ENCODE results near the gene VSIG10.
"Not testable (repeated sequence)": the region's sequence is repeated elsewhere in the genome, so short reads cannot be mapped to it uniquely, and the experiment has no call there.

The VSIG10 gene

DNA sequence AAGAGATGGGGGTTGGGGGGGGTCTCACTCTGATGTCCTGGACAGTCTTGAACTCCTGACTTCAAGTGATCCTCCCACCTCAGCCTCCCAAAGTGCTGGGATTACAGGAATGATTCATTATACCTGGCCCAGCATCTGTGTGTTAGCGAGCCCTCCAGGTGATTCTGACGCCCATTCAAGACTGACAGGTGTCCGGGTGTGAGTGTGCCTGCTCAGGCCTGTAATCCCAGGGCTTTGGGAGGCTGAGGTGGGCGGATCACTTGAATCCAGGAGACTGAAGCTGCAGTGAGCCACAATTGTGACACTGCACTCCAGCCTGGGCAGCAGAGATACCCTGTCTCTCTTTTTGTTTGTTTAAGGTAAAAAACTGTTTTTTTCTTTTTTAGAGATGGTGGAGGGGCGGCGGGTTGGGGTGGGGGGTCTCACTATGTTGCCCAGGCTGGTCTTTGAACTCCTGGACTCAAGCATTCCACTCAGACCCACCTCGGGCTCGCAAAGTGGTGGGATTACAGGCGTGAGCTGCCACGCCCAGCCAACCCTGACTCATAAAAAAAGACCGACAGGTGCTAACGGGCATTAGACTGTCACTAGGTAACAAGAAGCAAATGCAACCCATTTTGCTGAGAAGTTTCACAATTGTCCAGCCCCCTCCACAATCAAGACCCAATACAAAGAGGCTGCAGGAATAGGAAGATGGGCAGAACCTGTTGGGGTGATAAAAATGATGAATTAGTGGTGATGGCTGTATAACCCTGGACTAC lies 4.7 kb downstream of the VSIG10 start:
- peaks cover 3 to 5% of the 10 kb centered on the region in 2 donors for H3K4me1 Mint-ChIP-seq (ENCODE audit: low read depth in 2 of 2)
- DNase-seq (no peak), ATAC-seq (replicated peaks) (no peak)
- peaks cover 17% of the 10 kb centered on the region in 2 donors for H3K27me3 Mint-ChIP-seq
- no peak overlapping the region for H3K27ac Mint-ChIP-seq
- H3K9me3 Mint-ChIP-seq: no peaks in the 10 kb centered on the region
- H3K36me3 Mint-ChIP-seq (ENCODE audit: insufficient read depth): no peaks in the 10 kb centered on the region
- H3K4me3 Mint-ChIP-seq: no peak overlapping the region

DNA sequence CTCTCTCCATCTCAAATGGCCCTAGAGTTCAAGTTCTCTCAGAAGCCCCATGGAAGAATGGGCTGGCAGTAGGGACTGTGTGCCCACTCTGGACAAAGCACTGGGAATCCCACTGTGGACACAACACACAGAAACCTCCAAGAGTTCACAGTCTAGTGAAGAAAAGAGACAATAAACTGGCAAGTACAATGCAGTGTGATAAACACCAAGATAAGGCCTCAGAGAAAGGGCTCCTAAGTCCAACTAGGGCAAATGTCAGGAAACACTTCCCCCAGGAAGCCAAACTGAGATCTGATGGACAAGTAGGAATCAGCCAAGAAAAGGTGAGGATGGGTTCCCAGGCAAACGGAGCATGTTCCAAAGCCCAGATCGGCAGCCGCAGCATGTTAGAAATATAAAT lies 5.4 kb downstream of the VSIG10 start:
- Mint-ChIP-seq H3K27ac (no peak overlapping the region), H3K4me1 (ENCODE audit: low read depth in 2 of 2) (peaks cover 3 to 5% of the 10 kb centered on the region in 2 donors), H3K27me3 (peaks cover 17% of the 10 kb centered on the region in 2 donors), H3K36me3 (ENCODE audit: insufficient read depth) (no peaks in the 10 kb centered on the region), H3K4me3 (no peak overlapping the region), H3K9me3 (no peaks in the 10 kb centered on the region)
- ATAC-seq (replicated peaks) (no peak), DNase-seq (no peak)

GRCh38 chr12:118094039-118094438 lies 9.8 kb downstream of the VSIG10 start:
- Mint-ChIP-seq H3K27ac (no peak overlapping the region), H3K27me3 (no peaks in the 10 kb centered on the region), H3K4me3 (no peak overlapping the region), H3K4me1 (ENCODE audit: low read depth in 2 of 2) (no peaks in the 10 kb centered on the region), H3K36me3 (ENCODE audit: insufficient read depth) (no peaks in the 10 kb centered on the region), H3K9me3 (no peaks in the 10 kb centered on the region)
- DNase-seq: no peak
- ATAC-seq (replicated peaks): no peak

- Mint-ChIP-seq H3K27ac (no peak overlapping the region), H3K36me3 (ENCODE audit: insufficient read depth) (no peaks in the 10 kb centered on the region), H3K9me3 (no peaks in the 10 kb centered on the region), H3K4me1 (ENCODE audit: low read depth in 2 of 2) (no peaks in the 10 kb centered on the region), H3K4me3 (no peak overlapping the region), H3K27me3 (no peaks in the 10 kb centered on the region)
- no peak for ATAC-seq (replicated peaks)
- no peak for DNase-seq
Measured at GRCh38 chr12:118089782-118090181, 14.0 kb downstream of the VSIG10 start.

- Mint-ChIP-seq H3K27ac (no peak overlapping the region), H3K4me3 (no peak overlapping the region), H3K27me3 (peaks cover 0 to 9% of the 10 kb centered on the region in 2 donors), H3K36me3 (ENCODE audit: insufficient read depth) (peaks cover 3% of the 10 kb centered on the region), H3K9me3 (no peaks in the 10 kb centered on the region), H3K4me1 (ENCODE audit: low read depth in 2 of 2) (no peaks in the 10 kb centered on the region)
- DNase-seq (no peak), ATAC-seq (replicated peaks) (no peak)
Measured at GRCh38 chr12:118082161-118082560, 21.6 kb downstream of the VSIG10 start.

DNA sequence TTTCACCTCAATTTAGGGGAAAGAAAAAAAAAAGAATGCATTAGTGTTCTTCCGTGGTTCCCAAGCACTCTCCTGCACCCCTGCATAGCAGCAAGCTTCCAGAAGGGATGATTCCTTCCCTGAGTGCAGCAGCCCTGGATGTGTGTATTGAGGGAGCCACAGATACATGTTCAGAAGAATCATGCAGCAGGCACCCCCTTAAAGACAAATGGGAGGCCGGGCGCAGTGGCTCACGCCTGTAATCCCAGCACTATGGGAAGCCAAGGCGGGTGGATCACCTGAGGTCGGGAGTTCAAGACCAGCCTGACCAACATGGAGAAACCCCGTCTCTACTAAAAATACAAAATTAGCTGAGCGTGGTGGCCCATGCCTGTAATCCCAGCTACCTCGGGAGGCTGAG lies 22.3 kb downstream of the VSIG10 start:
- ATAC-seq (replicated peaks); H3K27me3 Mint-ChIP-seq; H3K4me1 Mint-ChIP-seq (ENCODE audit: low read depth in 2 of 2); H3K27ac Mint-ChIP-seq; H3K4me3 Mint-ChIP-seq; H3K9me3 Mint-ChIP-seq; DNase-seq; H3K36me3 Mint-ChIP-seq (ENCODE audit: insufficient read depth): not testable (repeated sequence)

- H3K27me3 Mint-ChIP-seq: peaks cover 3 to 17% of the 10 kb centered on the region in 2 donors
- no peaks in the 10 kb centered on the region for H3K36me3 Mint-ChIP-seq (ENCODE audit: insufficient read depth)
- DNase-seq (no peak), ATAC-seq (replicated peaks) (no peak)
- no peaks in the 10 kb centered on the region for H3K9me3 Mint-ChIP-seq
- no peak overlapping the region for H3K27ac Mint-ChIP-seq
- H3K4me1 Mint-ChIP-seq (ENCODE audit: low read depth in 2 of 2): no peaks in the 10 kb centered on the region
- H3K4me3 Mint-ChIP-seq: no peak overlapping the region
Measured at GRCh38 chr12:118073768-118074167, 30.0 kb downstream of the VSIG10 start.

DNA sequence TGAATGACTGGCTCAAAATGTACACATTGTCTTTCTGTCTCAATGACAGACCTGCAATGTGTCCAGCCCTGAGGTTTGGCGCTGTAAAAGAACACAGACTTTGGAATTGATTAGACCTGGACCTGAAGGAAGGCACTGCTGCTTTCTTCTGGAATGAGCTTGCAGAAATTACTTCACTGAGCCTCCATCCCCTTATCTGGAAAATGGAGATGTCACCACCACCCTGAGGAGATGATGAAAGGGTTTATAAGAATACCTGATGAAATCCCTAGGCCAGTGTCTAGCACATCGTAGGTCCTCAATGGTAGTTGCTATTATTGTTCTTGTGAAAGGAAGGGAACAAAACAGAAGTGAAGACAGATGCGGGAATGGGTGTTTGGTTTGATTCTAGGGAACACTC lies 33.2 kb downstream of the VSIG10 start:
- Mint-ChIP-seq H3K9me3 (no peaks in the 10 kb centered on the region), H3K4me3 (no peak overlapping the region), H3K27me3 (peaks cover 17 to 39% of the 10 kb centered on the region in 2 donors), H3K4me1 (ENCODE audit: low read depth in 2 of 2) (peaks cover 0 to under 1% of the 10 kb centered on the region in 2 donors), H3K36me3 (ENCODE audit: insufficient read depth) (no peaks in the 10 kb centered on the region), H3K27ac (no peak overlapping the region)
- ATAC-seq (replicated peaks) (no peak), DNase-seq (no peak)

- H3K9me3 Mint-ChIP-seq: no peaks in the 10 kb centered on the region
Measured at GRCh38 chr12:118068445-118068844, 35.4 kb downstream of the VSIG10 start.

GRCh38 chr12:118065380-118065779 lies 38.4 kb downstream of the VSIG10 start:
- no peak overlapping the region for H3K27ac Mint-ChIP-seq
- H3K4me1 Mint-ChIP-seq (ENCODE audit: low read depth in 2 of 2): peaks cover 17 to 20% of the 10 kb centered on the region in 2 donors
- H3K36me3 Mint-ChIP-seq (ENCODE audit: insufficient read depth): peaks cover 17% of the 10 kb centered on the region
- DNase-seq (no peak), ATAC-seq (replicated peaks) (no peak)
- peaks cover 17 to 27% of the 10 kb centered on the region in 2 donors for H3K27me3 Mint-ChIP-seq
- no peak overlapping the region for H3K4me3 Mint-ChIP-seq
- H3K9me3 Mint-ChIP-seq: no peaks in the 10 kb centered on the region

More at GRCh38 chr12:118068445-118068844, 35.4 kb downstream of the VSIG10 start:
- Mint-ChIP-seq H3K27me3 (peaks cover 17 to 39% of the 10 kb centered on the region in 2 donors), H3K4me3 (no peak overlapping the region), H3K27ac (no peak overlapping the region), H3K36me3 (ENCODE audit: insufficient read depth) (no peaks in the 10 kb centered on the region), H3K4me1 (ENCODE audit: low read depth in 2 of 2) (peaks cover 6 to 10% of the 10 kb centered on the region in 2 donors)
- ATAC-seq (replicated peaks) (no peak), DNase-seq (no peak)

DNA sequence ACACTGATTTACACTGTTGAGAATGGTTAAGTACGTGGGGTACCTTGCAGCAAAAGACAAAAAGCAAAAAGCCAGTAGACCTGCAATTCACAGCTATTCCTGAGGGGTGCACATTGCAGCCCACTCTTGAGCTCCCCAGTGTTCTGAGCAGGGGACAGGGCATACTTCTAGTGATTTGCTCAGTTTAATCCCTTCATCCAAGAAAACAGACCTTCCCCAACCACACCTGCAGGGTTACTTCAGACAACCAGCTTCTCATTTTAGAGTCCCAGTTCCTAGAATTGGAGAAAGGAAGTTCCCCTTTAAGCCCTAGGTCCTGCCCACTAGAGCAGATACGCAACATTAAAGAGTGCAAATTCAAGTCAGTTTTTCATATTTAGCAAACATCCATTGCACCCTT lies 39.2 kb downstream of the VSIG10 start:
- H3K9me3 Mint-ChIP-seq: no peaks in the 10 kb centered on the region
- peaks cover 25 to 26% of the 10 kb centered on the region in 2 donors for H3K4me1 Mint-ChIP-seq (ENCODE audit: low read depth in 2 of 2)
- peaks cover 25% of the 10 kb centered on the region for H3K36me3 Mint-ChIP-seq (ENCODE audit: insufficient read depth)
- no peak overlapping the region for H3K27ac Mint-ChIP-seq
- peaks cover 17 to 27% of the 10 kb centered on the region in 2 donors for H3K27me3 Mint-ChIP-seq
- ATAC-seq (replicated peaks): peak; percentile 23
- no peak for DNase-seq
- peak overlapping the region in 1 of 2 donors; percentile 49 for H3K4me3 Mint-ChIP-seq

- no peak for DNase-seq
- Mint-ChIP-seq H3K4me1 (ENCODE audit: low read depth in 2 of 2) (peaks cover 30 to 34% of the 10 kb centered on the region in 2 donors), H3K9me3 (no peaks in the 10 kb centered on the region), H3K4me3 (peak overlapping the region; percentile 77 to 87), H3K27ac (no peak overlapping the region), H3K36me3 (ENCODE audit: insufficient read depth) (peaks cover 27% of the 10 kb centered on the region), H3K27me3 (peaks cover 14 to 22% of the 10 kb centered on the region in 2 donors)
- ATAC-seq (replicated peaks): no peak
Measured at GRCh38 chr12:118063576-118064391, 40.0 kb downstream of the VSIG10 start.

- Mint-ChIP-seq H3K36me3 (ENCODE audit: insufficient read depth) (peaks cover 30% of the 10 kb centered on the region), H3K27ac (peak overlapping the region; percentile 57 to 98), H3K4me3 (peak overlapping the region; percentile 77 to 87), H3K9me3 (no peaks in the 10 kb centered on the region), H3K4me1 (ENCODE audit: low read depth in 2 of 2) (peaks cover 33 to 40% of the 10 kb centered on the region in 2 donors), H3K27me3 (peaks cover 2 to 8% of the 10 kb centered on the region in 2 donors)
- ATAC-seq (replicated peaks) (no peak), DNase-seq (no peak)
Measured at GRCh38 chr12:118061873-118062843, 41.7 kb downstream of the VSIG10 start.
